ENCODE data around the gene PLOD1.
"Not testable (repeated sequence)": the region's sequence is repeated elsewhere in the genome, so short reads cannot be mapped to it uniquely, and the experiment has no call there.

The PLOD1 gene

DNA sequence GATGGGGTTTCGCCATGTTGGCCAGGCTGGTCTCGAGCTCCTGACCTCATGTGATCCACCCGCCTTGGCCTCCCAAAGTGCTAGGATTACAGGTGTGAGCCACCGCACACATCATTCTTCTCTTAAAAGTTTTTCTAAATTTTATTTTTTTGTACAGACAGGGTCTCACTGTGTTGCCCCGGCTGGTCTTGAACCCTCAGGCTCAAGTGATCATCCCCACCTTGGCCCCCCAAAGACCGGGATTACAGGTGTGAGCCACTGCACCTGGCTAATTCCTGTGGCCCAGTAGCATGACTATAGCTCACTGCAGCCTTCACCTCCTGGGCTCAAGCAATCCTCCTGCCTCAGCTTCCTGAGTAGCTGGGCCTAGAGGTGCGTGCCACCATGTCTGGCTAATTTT is 5.3 kb downstream of the PLOD1 start:
- not testable (repeated sequence) for DNase-seq (ENCODE audit: low read depth)

- no peak for DNase-seq (ENCODE audit: low read depth)
Observed at GRCh38 chr1:11940260-11940921, 5.9 kb downstream of the PLOD1 start.

DNA sequence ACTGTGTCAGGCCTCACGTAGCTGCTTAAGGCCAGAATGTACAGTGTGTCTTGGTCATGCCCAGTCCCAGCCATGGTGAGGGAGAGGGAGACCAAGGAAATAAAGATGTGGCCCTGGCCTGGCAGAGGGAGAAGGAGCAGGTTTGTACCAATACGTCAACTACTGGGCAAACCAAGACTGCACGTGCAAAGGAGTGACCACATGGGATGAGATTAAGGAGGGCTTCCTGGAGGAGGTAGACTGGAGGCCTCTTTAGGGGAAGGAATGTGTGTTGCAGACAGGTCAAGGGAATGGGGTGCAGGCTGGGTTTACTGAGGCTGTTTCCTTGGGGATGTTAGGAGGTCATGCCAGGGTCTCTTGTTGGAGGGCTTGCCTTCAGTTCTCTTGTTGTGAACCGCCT is 7.8 kb downstream of the PLOD1 start:
- no peak for DNase-seq (ENCODE audit: low read depth)

DNA sequence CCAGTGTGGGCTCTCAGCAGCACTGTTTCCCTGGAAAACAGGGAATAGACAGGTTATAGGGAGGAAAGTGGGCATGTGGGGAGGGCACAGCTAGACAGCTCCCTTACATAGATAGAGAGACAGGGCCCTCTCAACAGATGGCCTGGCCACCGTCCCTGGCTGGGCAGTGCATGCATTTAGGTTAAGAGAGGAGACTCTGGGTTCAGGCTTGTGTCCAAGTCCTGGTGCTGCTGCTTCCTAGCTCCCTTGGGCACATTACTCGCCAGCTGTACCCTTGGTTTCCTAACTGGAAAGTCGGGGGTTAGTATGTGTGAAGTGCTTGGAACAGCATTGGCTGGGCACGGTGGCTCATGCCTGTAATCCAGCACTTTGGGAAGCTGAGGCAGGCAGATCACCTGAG is 9.1 kb downstream of the PLOD1 start:
- DNase-seq (ENCODE audit: low read depth): no peak

DNA sequence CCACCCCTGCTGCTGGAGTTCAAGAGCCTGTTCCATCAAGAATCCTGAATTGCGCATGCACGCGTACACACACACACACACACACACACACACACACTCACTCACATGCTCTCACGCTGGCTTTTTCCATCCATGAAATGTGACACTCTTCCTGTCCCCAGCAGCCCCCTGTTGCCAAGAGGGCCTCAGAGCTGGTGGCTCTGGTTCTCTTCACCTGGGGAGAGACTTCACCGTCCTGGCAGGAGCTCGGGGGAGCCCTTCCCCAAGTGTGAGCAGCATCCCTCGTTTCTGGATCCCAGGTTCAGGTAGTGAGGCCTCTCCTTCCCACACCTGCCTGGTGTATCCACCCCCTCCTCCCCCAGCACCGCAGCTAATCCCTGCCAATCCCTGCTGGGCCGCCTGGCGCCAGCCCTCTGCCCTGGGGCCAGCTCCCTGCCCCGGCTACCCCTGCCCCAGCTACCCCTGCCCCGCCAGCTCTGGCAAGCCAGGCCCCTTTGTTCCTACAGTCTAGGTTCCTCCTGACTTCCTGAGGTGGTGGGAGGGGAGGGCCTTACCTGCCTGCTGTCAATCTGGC is 9.9 kb downstream of the PLOD1 start:
- no peak for DNase-seq (ENCODE audit: low read depth)

- no peak for DNase-seq (ENCODE audit: low read depth)
Observed at GRCh38 chr1:11946647-11947046, 12.1 kb downstream of the PLOD1 start.

DNA sequence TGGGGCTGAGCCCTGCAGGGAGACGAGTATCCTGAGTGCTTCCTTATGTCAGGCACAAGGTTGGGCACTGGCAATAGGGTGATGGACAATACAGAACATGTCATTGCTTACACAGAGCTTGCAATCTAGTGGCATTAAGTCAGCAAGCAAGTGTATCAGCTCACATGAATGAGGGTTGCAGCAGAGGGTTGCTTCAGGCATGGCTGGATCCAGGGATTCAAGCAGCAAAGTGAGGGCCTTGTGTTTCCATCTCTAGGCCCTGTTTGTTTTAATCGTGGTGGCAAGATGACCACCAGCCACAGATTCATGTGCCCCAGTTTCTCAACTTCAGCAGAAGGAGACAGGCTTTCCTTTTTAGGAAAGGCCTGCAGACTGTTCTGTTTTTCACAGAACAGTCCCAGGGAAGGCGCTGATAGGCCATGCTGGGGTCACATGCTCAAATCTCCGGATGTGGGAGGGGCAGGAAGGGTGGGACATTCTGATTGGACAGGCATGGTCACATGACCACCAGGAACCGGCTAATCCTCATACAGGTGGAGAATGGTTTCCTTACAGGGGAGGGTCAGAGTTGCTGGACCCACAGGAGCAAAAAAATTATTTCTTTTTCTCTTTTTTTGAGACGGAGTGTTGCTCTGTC is 14.4 kb downstream of the PLOD1 start:
- no peak for DNase-seq (ENCODE audit: low read depth)

GRCh38 chr1:11951901-11952300 is 17.4 kb downstream of the PLOD1 start:
- DNase-seq (ENCODE audit: low read depth): no peak

GRCh38 chr1:11952455-11953109 is 18.1 kb downstream of the PLOD1 start:
- DNase-seq (ENCODE audit: low read depth): no peak

GRCh38 chr1:11955221-11955620 is 20.7 kb downstream of the PLOD1 start:
- no peak for DNase-seq (ENCODE audit: low read depth)

DNA sequence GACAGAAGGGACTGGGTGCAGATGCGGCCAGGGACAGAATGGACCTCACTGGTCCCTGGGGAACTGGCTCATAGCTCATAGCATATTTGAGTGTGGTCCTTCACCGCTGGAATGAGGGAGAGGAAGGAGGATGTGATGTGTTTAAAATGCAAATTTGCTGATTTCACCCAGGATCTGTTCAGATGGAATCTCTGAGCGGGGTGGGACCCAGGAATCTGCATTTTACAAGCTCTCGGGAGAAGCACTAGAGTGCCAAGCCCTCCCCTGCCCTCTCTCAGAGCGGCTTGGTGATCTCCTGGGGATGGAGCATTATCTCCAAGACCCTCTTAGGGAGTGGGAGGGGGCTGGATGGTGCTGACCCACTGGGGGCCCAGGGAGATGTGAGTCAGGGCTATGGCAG is 22.9 kb downstream of the PLOD1 start:
- DNase-seq (ENCODE audit: low read depth): no peak

DNA sequence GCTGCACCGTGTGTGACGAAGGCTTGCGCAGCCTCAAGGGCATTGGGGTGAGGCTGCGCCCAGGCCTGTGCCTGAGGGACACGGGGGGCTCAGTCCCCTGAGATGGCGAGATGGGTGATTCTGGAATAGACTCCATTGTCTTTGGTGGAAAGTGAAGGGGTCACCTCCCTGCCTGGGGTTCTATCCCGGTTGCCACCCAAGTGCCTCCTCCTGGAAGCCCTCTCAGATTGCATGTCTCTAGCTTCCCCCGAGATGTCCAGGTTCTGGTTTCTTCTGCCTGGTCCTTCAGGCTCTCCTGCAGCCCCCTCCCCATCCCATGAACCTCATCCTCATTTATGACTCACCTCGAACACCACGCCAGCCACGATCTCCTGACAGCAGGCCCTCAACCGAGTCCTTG is 23.4 kb downstream of the PLOD1 start:
- no peak for DNase-seq (ENCODE audit: low read depth)

DNA sequence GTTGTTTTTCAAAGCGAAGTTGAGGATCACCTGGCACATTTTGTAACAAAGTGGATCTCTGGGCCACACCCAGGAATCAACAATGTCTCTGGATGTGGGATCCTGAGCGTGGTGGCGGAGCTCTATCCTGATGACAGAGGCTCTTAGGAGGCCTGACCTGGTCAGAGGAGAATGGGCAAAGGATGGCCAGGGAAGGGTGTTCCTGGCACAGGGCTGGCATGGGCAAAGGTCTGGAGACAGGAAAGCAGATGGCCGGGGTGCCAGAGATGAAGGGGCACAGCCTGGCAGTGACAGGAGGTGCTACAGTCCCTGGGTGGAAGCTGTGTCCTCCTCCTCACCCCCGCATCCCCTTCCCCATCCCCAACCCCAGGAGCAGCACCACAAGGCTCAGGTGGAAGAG is 25.8 kb downstream of the PLOD1 start:
- no peak for DNase-seq (ENCODE audit: low read depth)

GRCh38 chr1:11960715-11961114 is 26.2 kb downstream of the PLOD1 start:
- DNase-seq (ENCODE audit: low read depth): no peak

DNA sequence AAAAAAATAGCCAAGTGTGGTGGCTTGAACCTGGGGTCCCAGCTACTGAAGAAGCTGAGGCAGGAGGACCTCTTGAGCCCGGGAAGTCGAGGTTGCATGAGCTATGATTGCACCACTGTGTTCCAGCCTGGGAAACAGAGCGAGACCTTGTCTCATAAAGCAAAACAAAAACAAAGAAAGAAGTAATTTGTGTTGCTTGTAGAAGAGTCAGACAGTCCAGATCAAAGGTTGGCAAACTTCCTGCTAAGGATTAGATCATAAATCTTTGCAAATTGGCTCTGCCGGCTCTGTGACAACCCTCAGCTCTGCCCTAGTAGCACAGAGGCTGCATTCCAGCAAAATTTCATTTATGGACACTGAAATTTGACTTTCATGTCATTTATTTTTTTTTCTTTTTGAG is 26.7 kb downstream of the PLOD1 start:
- DNase-seq (ENCODE audit: low read depth): no peak

DNA sequence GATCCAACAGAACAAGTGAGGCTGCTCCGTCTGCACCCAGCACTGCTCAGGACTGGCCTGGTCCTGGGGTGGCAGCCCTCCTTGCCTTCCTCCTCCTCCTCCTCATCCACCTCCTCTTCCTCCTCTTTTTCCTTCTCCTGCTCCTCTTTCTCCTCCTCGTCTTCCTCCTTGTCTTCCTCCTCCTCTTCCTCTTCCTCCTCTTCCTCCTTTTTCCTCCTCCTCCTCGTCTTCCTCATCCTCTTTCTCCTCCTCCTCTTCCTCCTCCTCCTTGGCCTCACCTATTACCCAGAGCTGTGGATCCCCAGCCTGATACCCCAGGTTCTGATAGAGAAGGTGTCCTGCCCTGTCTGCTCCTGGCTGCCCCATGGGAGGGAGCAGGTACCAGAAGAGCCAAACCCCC is 29.1 kb downstream of the PLOD1 start:
- no peak for DNase-seq (ENCODE audit: low read depth)

GRCh38 chr1:11964656-11965055 is 30.1 kb downstream of the PLOD1 start:
- no peak for DNase-seq (ENCODE audit: low read depth)

GRCh38 chr1:11967028-11967547 is 32.6 kb downstream of the PLOD1 start:
- DNase-seq (ENCODE audit: low read depth): no peak

GRCh38 chr1:11970441-11971185 is 36.1 kb downstream of the PLOD1 start:
- no peak for DNase-seq (ENCODE audit: low read depth)

- no peak for DNase-seq (ENCODE audit: low read depth)
Observed at GRCh38 chr1:11977625-11978024, 43.1 kb downstream of the PLOD1 start.

GRCh38 chr1:11978301-11978700 is 43.8 kb downstream of the PLOD1 start:
- no peak for DNase-seq (ENCODE audit: low read depth)
